MCF 10A (cell line): ENCODE results near the gene SUPT20HL1. TPM values are rescaled to one million over a fixed set of nuclear protein-coding genes. Genes with fewer than 3 reads are reported as not detected.

Source experiments
- BruUV-seq: library from RNA; stranded (reverse); fragments of 400-500 nt; replicated peaks from 2 replicates; lab custom pipeline; 2021; lab: Mats Ljungman, UMichigan
- CTCF ChIA-PET: fragments of 300-600 bp; sonication (Branson Sonifier 250); formaldehyde crosslinking; extraction: SDS; loops from one replicate; lab custom pipeline; 2021; ENCODE audit warnings: antibody characterized with exemption, inconsistent platforms; lab: Yijun Ruan, JAX
- POLR2A ChIA-PET: fragments of 300-600, 350-650 bp; sonication (Branson Sonifier 250); formaldehyde crosslinking; extraction: SDS; loops from one replicate; lab custom pipeline; 2020; ENCODE audit warnings: antibody characterized with exemption, inconsistent platforms; lab: Yijun Ruan, JAX
- DNase-seq: peaks from one replicate; pipeline ENCODE4 v3.0.0-alpha.2; 2018; ENCODE audit not compliant: unreplicated experiment
- H3K27ac Mint-ChIP-seq: one replicate; pipeline ENCODE4 v1.8.0; 2022; ENCODE audit warnings: mild to moderate bottlenecking, low read depth, mixed read lengths; ENCODE audit not compliant: unreplicated experiment
- H3K27me3 Mint-ChIP-seq: one replicate; pipeline ENCODE4 v1.8.0; 2022; ENCODE audit warnings: mixed read lengths; ENCODE audit not compliant: insufficient read depth, unreplicated experiment
- H3K36me3 Mint-ChIP-seq: one replicate; pipeline ENCODE4 v1.8.0; 2022; ENCODE audit warnings: mild to moderate bottlenecking, moderate library complexity, mixed read lengths; ENCODE audit not compliant: insufficient read depth, unreplicated experiment
- H3K4me1 Mint-ChIP-seq: one replicate; pipeline ENCODE4 v1.8.0; 2022; ENCODE audit warnings: mixed read lengths; ENCODE audit not compliant: insufficient read depth, unreplicated experiment
- H3K4me3 Mint-ChIP-seq: one replicate; pipeline ENCODE4 v1.8.0; 2022; ENCODE audit warnings: mild to moderate bottlenecking, moderate library complexity, mixed read lengths; ENCODE audit not compliant: unreplicated experiment
- H3K9me3 Mint-ChIP-seq: one replicate; pipeline ENCODE4 v1.8.0; 2022; ENCODE audit warnings: mixed read lengths; ENCODE audit not compliant: unreplicated experiment
- intact Hi-C: fragments of 100-400 bp; cut with micrococcal nuclease; formaldehyde crosslinking; loops from 2 replicates; pipeline ENCODE4 v1.14.1; 2022
- total RNA-seq: library from RNA; stranded (reverse); gene quantifications from 2 replicates; pipeline ENCODE4 v1.2.3, GENCODE V29; 2022
- TF ChIP-seq, protein P1 (sequence below): fragments of 200-600 bp; IDR thresholded peaks from one replicate; pipeline ENCODE4 v1.8.0; 2022; ENCODE audit warnings: antibody characterized with exemption, mild to moderate bottlenecking; ENCODE audit not compliant: unreplicated experiment

SUPT20HL1 gene
- total RNA-seq, 1 experiment from 2014 or later: not detected

DNA sequence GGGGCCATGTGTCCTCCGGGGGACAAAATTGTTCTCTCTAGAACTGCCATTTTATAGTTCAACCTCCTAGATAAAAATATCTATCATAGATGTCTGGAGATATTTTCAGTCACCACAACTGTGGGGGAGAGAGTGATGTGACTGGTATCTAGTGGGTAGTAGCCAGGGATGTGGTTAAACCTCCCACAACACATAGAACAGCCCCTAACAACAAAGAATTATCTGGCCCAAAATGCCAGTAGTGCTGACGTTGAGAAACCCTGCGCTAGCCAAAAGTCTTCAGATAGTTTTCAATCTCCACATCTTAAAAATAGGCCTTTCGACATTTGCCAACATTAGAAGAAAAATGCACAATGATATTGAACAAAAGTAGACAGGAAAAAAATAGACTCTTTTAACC, 27.6 kb upstream of the SUPT20HL1 start:
- Mint-ChIP-seq H3K27ac (no peak overlapping the region), H3K4me1 (no peaks in the 10 kb centered on the region), H3K9me3 (no peaks in the 10 kb centered on the region), H3K27me3 (peaks cover 62% of the 10 kb centered on the region), H3K4me3 (no peak overlapping the region), H3K36me3 (no peaks in the 10 kb centered on the region)
- ChIA-PET CTCF (no interaction called here), POLR2A (no interaction called here)
- no TSS peak for BruUV-seq
- TF ChIP-seq, protein P1, sequence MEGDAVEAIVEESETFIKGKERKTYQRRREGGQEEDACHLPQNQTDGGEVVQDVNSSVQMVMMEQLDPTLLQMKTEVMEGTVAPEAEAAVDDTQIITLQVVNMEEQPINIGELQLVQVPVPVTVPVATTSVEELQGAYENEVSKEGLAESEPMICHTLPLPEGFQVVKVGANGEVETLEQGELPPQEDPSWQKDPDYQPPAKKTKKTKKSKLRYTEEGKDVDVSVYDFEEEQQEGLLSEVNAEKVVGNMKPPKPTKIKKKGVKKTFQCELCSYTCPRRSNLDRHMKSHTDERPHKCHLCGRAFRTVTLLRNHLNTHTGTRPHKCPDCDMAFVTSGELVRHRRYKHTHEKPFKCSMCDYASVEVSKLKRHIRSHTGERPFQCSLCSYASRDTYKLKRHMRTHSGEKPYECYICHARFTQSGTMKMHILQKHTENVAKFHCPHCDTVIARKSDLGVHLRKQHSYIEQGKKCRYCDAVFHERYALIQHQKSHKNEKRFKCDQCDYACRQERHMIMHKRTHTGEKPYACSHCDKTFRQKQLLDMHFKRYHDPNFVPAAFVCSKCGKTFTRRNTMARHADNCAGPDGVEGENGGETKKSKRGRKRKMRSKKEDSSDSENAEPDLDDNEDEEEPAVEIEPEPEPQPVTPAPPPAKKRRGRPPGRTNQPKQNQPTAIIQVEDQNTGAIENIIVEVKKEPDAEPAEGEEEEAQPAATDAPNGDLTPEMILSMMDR: no peak
- DNase-seq: no peak
- intact Hi-C loops: no loop called here

DNA sequence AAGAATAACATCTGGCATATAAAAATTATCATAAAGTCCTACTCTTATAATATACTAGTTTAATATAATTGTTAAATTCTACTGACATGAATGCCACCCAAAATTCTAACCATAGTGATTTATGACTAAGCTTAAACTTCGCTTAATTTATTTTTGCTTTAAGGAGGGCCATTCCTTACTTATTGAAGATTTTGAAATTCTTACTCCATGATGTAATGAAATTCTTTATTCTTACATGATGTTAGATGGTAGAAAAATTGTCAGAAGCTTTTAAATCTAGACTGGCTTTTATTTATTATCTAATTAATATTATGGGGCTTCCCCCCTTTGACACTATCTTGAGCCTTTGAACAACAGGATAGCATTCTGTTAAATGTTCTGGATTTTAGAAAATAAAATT, 27.1 kb upstream of the SUPT20HL1 start:
- H3K9me3 Mint-ChIP-seq: no peaks in the 10 kb centered on the region
- peaks cover 57% of the 10 kb centered on the region for H3K27me3 Mint-ChIP-seq
- BruUV-seq: no TSS peak
- TF ChIP-seq, protein P1: no peak
- DNase-seq: no peak
- CTCF ChIA-PET: no interaction called here
- no peak overlapping the region for H3K27ac Mint-ChIP-seq
- no peak overlapping the region for H3K4me3 Mint-ChIP-seq
- no peaks in the 10 kb centered on the region for H3K4me1 Mint-ChIP-seq
- intact Hi-C loops: no loop called here
- no peaks in the 10 kb centered on the region for H3K36me3 Mint-ChIP-seq
- POLR2A ChIA-PET: interaction anchor here (0.6 kb wide), 1 partner anchor 94 kb away, joined by 3 read pairs; no protein-coding TSS in a partner anchor

DNA sequence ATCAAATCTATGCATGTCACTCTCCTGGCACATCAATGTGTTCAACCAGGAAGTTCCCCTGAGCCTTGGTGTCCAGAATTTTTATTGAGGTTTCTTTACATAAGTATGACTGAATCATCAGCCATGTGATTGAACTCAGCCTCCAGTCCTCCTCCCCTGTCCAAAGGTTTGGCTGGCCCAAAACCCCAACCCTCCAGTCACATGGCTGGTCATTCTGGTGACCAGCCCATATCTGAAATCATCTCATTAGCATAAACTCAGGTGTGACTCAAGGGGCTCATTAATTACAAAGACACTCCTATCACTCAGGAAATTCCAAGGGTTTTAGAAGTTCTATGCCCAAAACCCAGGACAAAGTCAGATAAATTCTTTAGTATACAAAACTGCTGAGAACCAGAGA, 26.0 kb upstream of the SUPT20HL1 start:
- TF ChIP-seq, protein P1: no peak
- no peak for DNase-seq
- intact Hi-C loops: no loop called here
- Mint-ChIP-seq H3K36me3 (no peaks in the 10 kb centered on the region), H3K27ac (no peak overlapping the region), H3K4me1 (no peaks in the 10 kb centered on the region), H3K9me3 (no peaks in the 10 kb centered on the region), H3K4me3 (no peak overlapping the region), H3K27me3 (peaks cover 52% of the 10 kb centered on the region)
- CTCF ChIA-PET: no interaction called here
- no TSS peak for BruUV-seq
- POLR2A ChIA-PET: no interaction called here

DNA sequence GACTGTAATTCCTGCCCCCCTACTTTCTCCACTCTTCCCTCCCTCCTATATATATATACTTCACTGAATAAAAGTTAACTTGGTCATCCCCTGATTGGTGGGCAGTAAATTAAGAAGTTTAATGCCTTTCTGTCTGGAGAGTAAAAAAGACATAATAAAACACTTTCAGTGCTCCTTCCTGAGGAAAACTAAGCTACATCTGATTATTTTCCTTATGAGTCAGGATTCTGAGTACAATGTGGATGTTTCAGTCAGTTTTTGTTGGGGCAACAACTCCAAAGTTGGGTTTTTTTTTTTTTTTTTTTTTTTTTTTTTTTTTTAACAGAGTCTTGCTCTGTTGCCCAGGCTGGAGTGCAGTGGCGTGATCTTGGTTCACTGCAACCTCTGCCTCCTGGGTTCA, 24.6 kb upstream of the SUPT20HL1 start:
- H3K27me3 Mint-ChIP-seq: peaks cover 52% of the 10 kb centered on the region
- no peaks in the 10 kb centered on the region for H3K9me3 Mint-ChIP-seq
- H3K4me3 Mint-ChIP-seq: no peak overlapping the region
- CTCF ChIA-PET: no interaction called here
- POLR2A ChIA-PET: no interaction called here
- TF ChIP-seq, protein P1: no peak
- H3K36me3 Mint-ChIP-seq: no peaks in the 10 kb centered on the region
- intact Hi-C loops: no loop called here
- H3K4me1 Mint-ChIP-seq: no peaks in the 10 kb centered on the region
- DNase-seq: no peak
- no peak overlapping the region for H3K27ac Mint-ChIP-seq
- no TSS peak for BruUV-seq
